ENCODE measurements around the gene RPS14. TPM values are rescaled to one million over a fixed set of nuclear protein-coding genes. Genes with fewer than 3 reads are reported as not detected.
A peak's percentile ranks its signal among the peaks of the same experiment; 100 is the strongest.

The RPS14 gene
- total RNA-seq, 1 donor from 2014 or later: 3,646 TPM

GRCh38 chr5:150400316-150401075 is 49.0 kb downstream of the RPS14 start:
- H3K4me3 ChIP-seq (ENCODE audit: low read depth, low read length): no peak overlapping the region
- no peak for TF ChIP-seq CTCF (conservative IDR thresholded peaks at IDR 0.05; ENCODE audit: low read depth, low read length)
- DNase-seq (ENCODE audit: low read depth): no peak

GRCh38 chr5:150399524-150400211 is 49.9 kb downstream of the RPS14 start:
- TF ChIP-seq CTCF (conservative IDR thresholded peaks at IDR 0.05; ENCODE audit: low read depth, low read length): no peak
- H3K4me3 ChIP-seq (ENCODE audit: low read depth, low read length): no peak overlapping the region
- DNase-seq (ENCODE audit: low read depth): no peak

GRCh38 chr5:150398722-150399523 is 50.6 kb downstream of the RPS14 start:
- TF ChIP-seq CTCF (conservative IDR thresholded peaks at IDR 0.05; ENCODE audit: low read depth, low read length): peak; percentile 35
- no peak overlapping the region for H3K4me3 ChIP-seq (ENCODE audit: low read depth, low read length)
- DNase-seq (ENCODE audit: low read depth): no peak

GRCh38 chr5:150397782-150398721 is 51.5 kb downstream of the RPS14 start:
- no peak for DNase-seq (ENCODE audit: low read depth)
- H3K4me3 ChIP-seq (ENCODE audit: low read depth, low read length): no peak overlapping the region
- no peak for TF ChIP-seq CTCF (conservative IDR thresholded peaks at IDR 0.05; ENCODE audit: low read depth, low read length)

GRCh38 chr5:150397146-150397781 is 52.3 kb downstream of the RPS14 start:
- no peak overlapping the region for H3K4me3 ChIP-seq (ENCODE audit: low read depth, low read length)
- no peak for DNase-seq (ENCODE audit: low read depth)
- no peak for TF ChIP-seq CTCF (conservative IDR thresholded peaks at IDR 0.05; ENCODE audit: low read depth, low read length)

GRCh38 chr5:150396267-150396666 is 53.3 kb downstream of the RPS14 start:
- no peak for DNase-seq (ENCODE audit: low read depth)
- no peak overlapping the region for H3K4me3 ChIP-seq (ENCODE audit: low read depth, low read length)
- TF ChIP-seq CTCF (conservative IDR thresholded peaks at IDR 0.05; ENCODE audit: low read depth, low read length): no peak

Measured in epithelial cell of proximal tubule (primary cell).